Smooth muscle cell (in vitro differentiated cells): Measurements from ENCODE around the gene LIF. TPM values are rescaled to one million over a fixed set of nuclear protein-coding genes. Genes with fewer than 3 reads are reported as not detected.

Experiments
- DNase-seq: peaks from one replicate; lab custom pipeline; 2025; ENCODE audit not compliant: unreplicated experiment; lab: John Stamatoyannopoulos, UW
- H2AFZ ChIP-seq: fragments of 200-600 bp; sonication (generic); 2 replicates; pipeline ENCODE4 v1.6.0; 2016; ENCODE audit warnings: antibody characterized with exemption, low read depth, mild to moderate bottlenecking
- H3F3A ChIP-seq: fragments of 200-600 bp; sonication (generic); 2 replicates; pipeline ENCODE4 v1.6.0; 2017; ENCODE audit warnings: antibody characterized with exemption, low read depth
- H3K27ac ChIP-seq: fragments of 200-600 bp; sonication (generic); 2 replicates; pipeline ENCODE4 v1.5.1; 2016; ENCODE audit warnings: low read depth, mild to moderate bottlenecking
- H3K27me3 ChIP-seq: fragments of 200-600 bp; sonication (generic); 2 replicates; pipeline ENCODE4 v1.6.1; 2016; ENCODE audit warnings: low read depth, mild to moderate bottlenecking
- H3K36me3 ChIP-seq: fragments of 200-600 bp; sonication (generic); 2 replicates; pipeline ENCODE4 v1.5.1; 2016; ENCODE audit warnings: low read depth
- H3K4me1 ChIP-seq: fragments of 200-600 bp; sonication (generic); 2 replicates; pipeline ENCODE4 v1.5.1; 2016; ENCODE audit warnings: low read depth
- H3K4me2 ChIP-seq: fragments of 200-600 bp; sonication (generic); 2 replicates; pipeline ENCODE4 v1.6.0; 2016; ENCODE audit warnings: mild to moderate bottlenecking
- H3K4me3 ChIP-seq: fragments of 200-600 bp; sonication (generic); 2 replicates; pipeline ENCODE4 v1.5.1; 2016; ENCODE audit warnings: mild to moderate bottlenecking
- H3K79me2 ChIP-seq: fragments of 200-600 bp; sonication (generic); 2 replicates; pipeline ENCODE4 v1.6.0; 2016; ENCODE audit warnings: low read depth, mild to moderate bottlenecking
- H3K9ac ChIP-seq: fragments of 200-600 bp; sonication (generic); 2 replicates; pipeline ENCODE4 v1.6.0; 2016; ENCODE audit warnings: low read depth
- H3K9me3 ChIP-seq: fragments of 200-600 bp; sonication (generic); replicated peaks from 2 replicates; pipeline ENCODE4 v1.5.1; 2016; ENCODE audit warnings: low read depth
- H4K20me1 ChIP-seq: fragments of 200-600 bp; sonication (generic); 2 replicates; pipeline ENCODE4 v1.6.0; 2016; ENCODE audit warnings: low read depth
- CTCF ChIP-seq: fragments of 200-600 bp; sonication (generic); IDR thresholded peaks from 2 replicates; pipeline ENCODE4 v1.5.1; 2017; ENCODE audit warnings: borderline replicate concordance, mild to moderate bottlenecking, antibody characterized with exemption; ENCODE audit not compliant: insufficient read depth, poor library complexity, severe bottlenecking
- WGBS: methylation state at CpG from one replicate; pipeline ENCODE4 v1.1.7; 2016; ENCODE audit warnings: low lambda C conversion rate; 5-methylcytosine and 5-hydroxymethylcytosine counted together
- polyA plus RNA-seq: library from polyadenylated mRNA; unstranded; fragments of >200 nt; fragmentation: Nextera tagmentation; extraction: Ambion mirVana; gene quantifications from 2 replicates; pipeline ENCODE4 v1.2.1, GENCODE V29; 2016
- total RNA-seq: library from RNA; depleted of rRNA; stranded (reverse); fragments of >200 nt; gene quantifications from 2 replicates; pipeline ENCODE4 v1.2.3, GENCODE V29; 2014

LIF gene
- total and polyA plus RNA-seq, 2 experiments from 2014 or later: 29.9 to 31.2 TPM

- Histone ChIP-seq H3K9ac (no peak overlapping the region), H3F3A (peaks cover 20% of the 10 kb centered on the region), H3K4me2 (no peak overlapping the region), H3K27me3 (no peaks in the 10 kb centered on the region), H4K20me1 (no peaks in the 10 kb centered on the region), H3K36me3 (no peaks in the 10 kb centered on the region), H3K4me3 (no peak overlapping the region), H3K27ac (peak overlapping the region; percentile 83), H3K9me3 (no peaks in the 10 kb centered on the region), H2AFZ (no peak overlapping the region), H3K4me1 (peaks cover 5% of the 10 kb centered on the region), H3K79me2 (no peaks in the 10 kb centered on the region)
- no peak for TF ChIP-seq CTCF
- 90% methylated on average over 4 of the region's 4 CpGs for WGBS
- no peak for DNase-seq
These were observed 18.9 kb downstream of the LIF start for GRCh38 chr22:30227438-30228228.

GRCh38 chr22:30226192-30226832 lies 20.2 kb downstream of the LIF start:
- H3K27ac ChIP-seq: peak overlapping the region; percentile 83
- no peak for DNase-seq

GRCh38 chr22:30225220-30225927 lies 21.2 kb downstream of the LIF start:
- Histone ChIP-seq H3F3A (peaks cover 20% of the 10 kb centered on the region), H3K9me3 (no peaks in the 10 kb centered on the region), H3K79me2 (no peaks in the 10 kb centered on the region), H3K36me3 (no peaks in the 10 kb centered on the region), H2AFZ (no peak overlapping the region), H3K4me2 (no peak overlapping the region), H3K9ac (peak overlapping the region; percentile 59), H4K20me1 (no peaks in the 10 kb centered on the region), H3K27ac (peak overlapping the region; percentile 83), H3K4me1 (peaks cover 5% of the 10 kb centered on the region), H3K4me3 (no peak overlapping the region), H3K27me3 (no peaks in the 10 kb centered on the region)
- WGBS: 95% methylated on average over 7 of the region's 7 CpGs
- no peak for DNase-seq
- no peak for TF ChIP-seq CTCF

More at GRCh38 chr22:30226192-30226832, 20.2 kb downstream of the LIF start:
- Histone ChIP-seq H3K9me3 (no peaks in the 10 kb centered on the region), H3K36me3 (no peaks in the 10 kb centered on the region), H3K9ac (peak overlapping the region; percentile 25), H3K4me2 (no peak overlapping the region), H3K79me2 (no peaks in the 10 kb centered on the region), H3K27me3 (no peaks in the 10 kb centered on the region), H3K4me3 (no peak overlapping the region), H2AFZ (no peak overlapping the region), H4K20me1 (no peaks in the 10 kb centered on the region), H3F3A (peaks cover 20% of the 10 kb centered on the region), H3K4me1 (peaks cover 5% of the 10 kb centered on the region)
- 68% methylated on average over 11 of the region's 11 CpGs for WGBS
- no peak for TF ChIP-seq CTCF
